ENCODE data around the gene MSRB1. TPM values are rescaled to one million over a fixed set of nuclear protein-coding genes. Genes with fewer than 3 reads are reported as not detected.
A peak's percentile ranks its signal among the peaks of the same experiment; 100 is the strongest.
"Not testable (repeated sequence)": the region's sequence is repeated elsewhere in the genome, so short reads cannot be mapped to it uniquely, and the experiment has no call there.

Gene MSRB1
- total RNA-seq, 1 donor from 2014 or later: 32.7 TPM

DNA sequence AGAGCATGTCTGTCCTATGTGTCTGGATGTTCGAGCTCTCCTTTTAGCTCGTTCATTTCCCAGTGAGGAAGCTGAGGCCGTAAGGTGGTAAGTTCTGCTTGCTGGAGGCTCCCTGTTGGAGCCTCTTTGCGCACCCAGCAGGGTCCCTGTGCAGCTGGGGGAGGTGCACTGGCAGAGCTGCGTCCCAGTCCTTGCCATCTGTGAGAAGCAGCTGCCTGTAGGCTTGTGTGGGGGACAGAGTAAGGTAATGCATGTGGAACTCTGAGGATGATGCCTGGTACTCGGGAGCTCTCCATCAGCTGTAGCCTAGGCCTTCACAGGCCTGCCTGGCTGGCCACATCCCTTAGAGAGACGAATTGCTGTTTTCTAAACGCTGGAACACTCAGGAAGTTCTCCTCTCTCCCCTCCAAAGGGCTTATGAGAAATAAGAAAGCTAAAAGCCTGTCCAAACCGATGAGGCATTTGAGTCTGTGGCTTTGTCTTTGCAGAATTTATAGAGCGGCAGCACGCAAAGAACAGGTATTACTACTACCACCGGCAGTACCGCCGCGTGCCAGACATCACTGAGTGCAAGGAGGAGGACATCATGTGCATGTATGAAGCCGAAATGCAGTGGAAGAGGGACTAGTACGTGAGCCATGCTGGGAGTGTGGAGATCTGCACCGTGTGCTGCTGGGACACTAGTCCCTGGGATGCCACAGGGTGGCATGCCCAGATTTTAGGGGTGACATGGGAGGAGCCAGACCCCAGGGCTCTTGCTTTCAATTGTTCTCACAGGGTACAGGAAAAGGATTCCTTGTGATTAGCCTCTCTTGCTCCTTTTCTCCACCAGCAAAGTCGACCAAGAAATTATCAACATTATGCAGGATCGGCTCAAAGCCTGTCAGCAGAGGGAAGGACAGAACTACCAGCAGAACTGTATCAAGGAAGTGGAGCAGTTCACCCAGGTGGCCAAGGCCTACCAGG lies 17.9 kb upstream of the MSRB1 start:
- intact Hi-C loops (cut with micrococcal nuclease): no loop called here
- Histone ChIP-seq H3K36me3 (peaks cover 28% of the 10 kb centered on the region), H3K27ac (replicated peaks) (peak overlapping the region; percentile 97), H3K27me3 (ENCODE audit: low read depth) (no peaks in the 10 kb centered on the region), H3K4me1 (peaks cover 64% of the 10 kb centered on the region), H3K4me3 (peak overlapping the region; percentile 97), H3K9me3 (replicated peaks) (no peaks in the 10 kb centered on the region)
- DNase-seq: no peak
- TF ChIP-seq, protein P1, sequence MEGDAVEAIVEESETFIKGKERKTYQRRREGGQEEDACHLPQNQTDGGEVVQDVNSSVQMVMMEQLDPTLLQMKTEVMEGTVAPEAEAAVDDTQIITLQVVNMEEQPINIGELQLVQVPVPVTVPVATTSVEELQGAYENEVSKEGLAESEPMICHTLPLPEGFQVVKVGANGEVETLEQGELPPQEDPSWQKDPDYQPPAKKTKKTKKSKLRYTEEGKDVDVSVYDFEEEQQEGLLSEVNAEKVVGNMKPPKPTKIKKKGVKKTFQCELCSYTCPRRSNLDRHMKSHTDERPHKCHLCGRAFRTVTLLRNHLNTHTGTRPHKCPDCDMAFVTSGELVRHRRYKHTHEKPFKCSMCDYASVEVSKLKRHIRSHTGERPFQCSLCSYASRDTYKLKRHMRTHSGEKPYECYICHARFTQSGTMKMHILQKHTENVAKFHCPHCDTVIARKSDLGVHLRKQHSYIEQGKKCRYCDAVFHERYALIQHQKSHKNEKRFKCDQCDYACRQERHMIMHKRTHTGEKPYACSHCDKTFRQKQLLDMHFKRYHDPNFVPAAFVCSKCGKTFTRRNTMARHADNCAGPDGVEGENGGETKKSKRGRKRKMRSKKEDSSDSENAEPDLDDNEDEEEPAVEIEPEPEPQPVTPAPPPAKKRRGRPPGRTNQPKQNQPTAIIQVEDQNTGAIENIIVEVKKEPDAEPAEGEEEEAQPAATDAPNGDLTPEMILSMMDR (IDR thresholded peaks at IDR 0.05; ENCODE audit: borderline replicate concordance): no peak

DNA sequence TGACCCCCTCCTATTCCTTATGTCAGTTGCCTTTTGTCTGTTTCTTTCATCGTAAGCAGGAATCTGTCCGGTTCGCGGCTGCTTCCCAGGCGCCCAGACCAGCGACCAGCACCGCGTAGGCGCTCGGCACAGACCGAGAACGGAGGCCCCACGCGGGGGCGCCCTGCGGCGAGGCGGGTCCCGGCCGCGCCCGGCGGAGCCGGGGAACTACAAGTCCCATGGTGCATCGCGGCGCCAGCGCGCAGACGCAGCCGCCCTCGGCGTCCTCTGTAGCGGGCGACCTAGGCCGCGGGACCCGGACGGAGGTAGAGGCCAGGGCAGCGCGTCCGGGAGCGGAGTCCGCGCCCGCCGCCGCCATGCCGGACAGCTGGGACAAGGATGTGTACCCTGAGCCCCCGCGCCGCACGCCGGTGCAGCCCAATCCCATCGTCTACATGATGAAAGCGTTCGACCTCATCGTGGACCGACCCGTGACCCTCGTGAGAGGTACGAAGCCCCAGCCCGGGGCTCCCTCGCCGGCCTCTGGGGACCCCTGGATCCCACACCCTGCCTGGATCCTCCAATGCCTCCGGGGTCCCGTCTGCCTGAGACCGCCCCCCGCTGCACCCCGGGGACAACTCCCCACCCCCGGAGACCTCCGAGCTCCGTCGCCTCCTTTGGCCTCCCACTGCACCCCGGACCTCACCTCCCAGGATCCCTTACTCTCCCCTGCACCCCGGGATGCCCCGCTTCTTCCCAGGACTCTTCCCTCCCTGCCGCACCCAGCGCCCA lies 16.5 kb upstream of the MSRB1 start, which contains the start of gene NDUFB10:
NDUFB10 (plus strand) TSS at position 270 of the 771 bp plus-strand sequence; CDS start at position 357, 87 bp downstream.
- H3K27me3 ChIP-seq (ENCODE audit: low read depth): no peaks in the 10 kb centered on the region
- DNase-seq: peak; percentile 94
- peaks cover 28% of the 10 kb centered on the region for H3K36me3 ChIP-seq
- TF ChIP-seq, protein P1 (IDR thresholded peaks at IDR 0.05; ENCODE audit: borderline replicate concordance): peak; percentile 76
- no peaks in the 10 kb centered on the region for H3K9me3 ChIP-seq (replicated peaks)
- intact Hi-C loops (cut with micrococcal nuclease): no loop called here
- peaks cover 52% of the 10 kb centered on the region for H3K4me1 ChIP-seq
- peak within 1 kb of the TSS; percentile 97 for H3K27ac ChIP-seq (replicated peaks)
- H3K4me3 ChIP-seq: peak within 1 kb of the TSS; percentile 97

DNA sequence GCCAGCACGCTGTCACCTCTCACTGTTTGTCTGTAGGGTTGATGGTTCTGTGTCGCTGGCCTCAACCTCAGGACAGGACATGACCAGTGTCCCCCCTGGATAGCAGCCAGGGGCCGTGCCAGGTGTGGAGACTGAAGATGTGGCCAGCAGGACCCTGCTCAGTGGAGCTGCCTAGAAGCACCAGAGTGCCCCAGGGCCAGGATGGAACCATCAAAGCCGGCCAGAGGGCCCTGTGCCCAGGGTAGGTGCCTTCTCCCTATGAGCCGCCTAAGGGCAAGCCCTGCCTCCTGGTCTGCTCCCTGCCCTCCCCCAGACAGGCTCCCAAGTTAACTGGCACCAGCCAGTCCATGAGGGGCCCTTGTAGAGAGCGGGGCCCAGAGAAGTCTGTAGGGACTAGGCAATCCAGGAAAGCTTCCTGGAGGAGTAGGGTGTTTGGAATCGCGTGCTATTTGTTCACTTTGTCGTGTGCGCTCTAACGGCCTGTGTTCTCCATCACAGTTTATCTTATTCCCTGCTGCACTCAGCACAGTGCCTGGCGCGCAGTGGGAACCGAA lies 15.8 kb upstream of the MSRB1 start:
- Histone ChIP-seq H3K27ac (replicated peaks) (peak overlapping the region; percentile 97), H3K4me3 (peak overlapping the region; percentile 97), H3K9me3 (replicated peaks) (no peaks in the 10 kb centered on the region), H3K36me3 (peaks cover 28% of the 10 kb centered on the region), H3K4me1 (peaks cover 45% of the 10 kb centered on the region), H3K27me3 (ENCODE audit: low read depth) (no peaks in the 10 kb centered on the region)
- DNase-seq: no peak
- TF ChIP-seq, protein P1 (IDR thresholded peaks at IDR 0.05; ENCODE audit: borderline replicate concordance): no peak
- intact Hi-C loops (cut with micrococcal nuclease): no loop called here

DNA sequence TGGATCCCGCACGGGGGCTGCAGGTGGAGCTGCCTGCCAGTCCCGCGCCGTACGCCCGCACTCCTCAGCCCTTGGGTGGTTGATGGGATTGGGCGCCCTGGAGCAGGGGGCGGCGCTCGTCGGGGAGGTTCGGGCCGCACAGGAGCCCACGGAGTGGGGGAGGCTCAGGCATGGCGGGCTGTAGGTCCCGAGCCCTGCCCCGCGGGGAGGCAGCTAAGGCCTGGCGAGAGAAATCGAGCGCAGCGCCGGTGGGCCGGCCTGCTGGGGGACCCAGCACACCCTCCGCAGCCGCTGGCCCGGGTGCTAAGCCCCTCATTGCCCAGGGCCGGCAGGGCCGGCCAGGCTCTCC lies 15.1 kb upstream of the MSRB1 start:
- H3K9me3 ChIP-seq (replicated peaks); H3K27ac ChIP-seq (replicated peaks); H3K4me3 ChIP-seq; H3K27me3 ChIP-seq (ENCODE audit: low read depth); DNase-seq; intact Hi-C loops (cut with micrococcal nuclease): not testable (repeated sequence)
- Histone ChIP-seq H3K4me1 (peaks cover 38% of the 10 kb centered on the region), H3K36me3 (peaks cover 21% of the 10 kb centered on the region)

GRCh38 chr16:1957434-1958142 lies 14.6 kb upstream of the MSRB1 start:
- intact Hi-C loops (cut with micrococcal nuclease); H3K27me3 ChIP-seq (ENCODE audit: low read depth); H3K9me3 ChIP-seq (replicated peaks); H3K27ac ChIP-seq (replicated peaks); DNase-seq; H3K4me3 ChIP-seq: not testable (repeated sequence)
- peaks cover 33% of the 10 kb centered on the region for H3K4me1 ChIP-seq
- H3K36me3 ChIP-seq: peaks cover 16% of the 10 kb centered on the region

- H3K27ac ChIP-seq (replicated peaks): peak overlapping the region; percentile 89
- intact Hi-C loops (cut with micrococcal nuclease): no loop called here
Observed at GRCh38 chr16:1953734-1954133, 10.7 kb upstream of the MSRB1 start.

More at GRCh38 chr16:1953734-1954133, 10.7 kb upstream of the MSRB1 start:
- Histone ChIP-seq H3K27me3 (ENCODE audit: low read depth) (no peaks in the 10 kb centered on the region), H3K4me3 (peak overlapping the region; percentile 64), H3K4me1 (peaks cover 24% of the 10 kb centered on the region), H3K9me3 (replicated peaks) (no peaks in the 10 kb centered on the region), H3K36me3 (no peaks in the 10 kb centered on the region)
- DNase-seq: no peak
- TF ChIP-seq, protein P1 (IDR thresholded peaks at IDR 0.05; ENCODE audit: borderline replicate concordance): no peak

Measured in left ventricle myocardium inferior (tissue), 1 donor.